H1 (cell line): Measurements from ENCODE around the gene SLC19A1. TPM values are rescaled to one million over a fixed set of nuclear protein-coding genes. Genes with fewer than 3 reads are reported as not detected.

Experiments used
- EGR1 ChIP-seq: IDR thresholded peaks from 2 replicates; pipeline ENCODE4 v1.6.1; 2011; ENCODE audit warnings: low read depth, low read length, borderline replicate concordance
- NANOG ChIP-seq: IDR thresholded peaks from 2 replicates; pipeline ENCODE4 v1.6.1; 2011; ENCODE audit warnings: low read length, low read depth, mild to moderate bottlenecking, inconsistent platforms; ENCODE audit not compliant: insufficient read depth, poor library complexity, severe bottlenecking
- RNF2 ChIP-seq: fragments of 200-900, 300-1000 bp; sonication (generic); IDR thresholded peaks from 2 replicates; pipeline ENCODE4 v1.7.1; 2016; ENCODE audit warnings: borderline replicate concordance, low read depth, mild to moderate bottlenecking, antibody characterized with exemption, low read length; ENCODE audit not compliant: poor library complexity, severe bottlenecking; ENCODE audit errors: missing control alignments
- SP2 ChIP-seq: IDR thresholded peaks from 2 replicates; pipeline ENCODE4 v1.6.1; 2012; ENCODE audit warnings: mild to moderate bottlenecking, low read length, inconsistent platforms
- SRF ChIP-seq: IDR thresholded peaks from 2 replicates; pipeline ENCODE4 v1.6.1; 2011; ENCODE audit warnings: mild to moderate bottlenecking, low read depth, low read length, moderate library complexity
- TAF7 ChIP-seq: optimal IDR thresholded peaks from 2 replicates; pipeline ENCODE3; 2011; ENCODE audit warnings: low read depth, mild to moderate bottlenecking, inconsistent platforms, low read length, moderate library complexity, borderline replicate concordance
- YY1 ChIP-seq: IDR thresholded peaks from 2 replicates; pipeline ENCODE4 v1.6.1; 2011; ENCODE audit warnings: low read depth, mild to moderate bottlenecking, low read length
- polyA plus RNA-seq, 7 experiments: library from polyadenylated mRNA; depleted of rRNA in 3 of 7; stranded (reverse) in 5 of 7; unstranded in 2 of 7; fragments of >200 nt in 5 of 7; fragments of 200-250 nt in 2 of 7; gene quantifications; 1 replicate in 5 of 7; 2 replicates in 1 of 7; 4 replicates in 1 of 7; pipeline versions ENCODE4 v1.2.1 to v1.2.3, GENCODE V29; 2011 to 2013; ENCODE audit warnings: missing spikeins in 2 of 7, mixed read lengths in 2 of 7
- total RNA-seq: library from RNA; stranded (reverse); fragmentation: NEBNext Ultra II Directional; extraction: Animal tissue kit (Norgen Biotek cat#: 25700); gene quantifications from 2 replicates; pipeline ENCODE4 v1.2.1, GENCODE V29; 2021

The SLC19A1 gene
- total and polyA plus RNA-seq, 2 of the 8 experiments (the other 6 are each of a cell fraction or from before 2014, with no cell fraction given): 31.6 to 43.8 TPM

- no peak for TF ChIP-seq RNF2
- TF ChIP-seq NANOG: no peak
- TF ChIP-seq TAF7: no peak
- TF ChIP-seq SRF: no peak
- no peak for TF ChIP-seq EGR1
- TF ChIP-seq YY1: no peak
- no peak for TF ChIP-seq SP2
Measured at GRCh38 chr21:45491623-45492022, 50.6 kb downstream of the SLC19A1 start (continued).
